ENCODE results near the gene GOLPH3.
A peak's percentile ranks its signal among the peaks of the same experiment; 100 is the strongest.

GOLPH3 gene

DNA sequence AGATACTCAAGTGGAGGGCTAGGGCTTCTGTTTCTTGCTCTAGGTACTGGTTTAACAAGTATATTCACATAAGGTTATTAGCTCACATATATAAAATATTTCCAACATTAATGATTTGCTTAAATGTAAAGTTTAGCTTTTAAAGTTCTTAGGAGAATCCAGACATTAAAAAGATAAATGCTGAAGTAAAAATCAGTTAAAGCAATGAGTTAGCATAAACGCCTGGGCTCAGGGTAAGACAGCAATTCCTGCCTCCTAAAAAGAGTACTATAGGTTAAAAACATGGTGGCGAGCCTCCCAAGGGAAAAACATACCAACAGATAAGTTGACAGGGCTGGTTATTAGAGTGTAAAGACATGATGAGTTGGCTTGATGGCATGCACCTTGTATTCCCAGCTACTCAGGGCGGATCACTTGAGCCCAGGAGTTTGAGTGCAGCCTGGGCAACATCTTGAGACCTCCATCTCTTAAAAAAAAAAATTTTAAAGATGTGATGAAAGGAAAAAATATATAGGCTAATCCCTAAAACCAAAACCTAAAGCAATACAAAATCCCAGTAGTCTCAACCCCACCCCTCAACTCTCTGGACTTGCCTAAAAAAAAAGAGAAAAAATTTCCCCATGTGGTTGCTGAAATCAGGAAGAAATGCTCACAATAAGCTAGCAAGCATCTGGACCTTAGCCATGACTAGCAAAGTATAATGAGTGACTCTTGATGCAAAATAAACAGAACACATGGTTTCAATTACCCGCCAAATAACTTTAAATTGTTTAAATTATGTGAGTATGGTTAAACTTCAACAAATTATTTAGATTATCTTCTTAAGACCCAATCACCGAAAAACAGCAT is 3.6 kb downstream of the GOLPH3 start:
- peak; percentile 43 for FAIRE-seq

DNA sequence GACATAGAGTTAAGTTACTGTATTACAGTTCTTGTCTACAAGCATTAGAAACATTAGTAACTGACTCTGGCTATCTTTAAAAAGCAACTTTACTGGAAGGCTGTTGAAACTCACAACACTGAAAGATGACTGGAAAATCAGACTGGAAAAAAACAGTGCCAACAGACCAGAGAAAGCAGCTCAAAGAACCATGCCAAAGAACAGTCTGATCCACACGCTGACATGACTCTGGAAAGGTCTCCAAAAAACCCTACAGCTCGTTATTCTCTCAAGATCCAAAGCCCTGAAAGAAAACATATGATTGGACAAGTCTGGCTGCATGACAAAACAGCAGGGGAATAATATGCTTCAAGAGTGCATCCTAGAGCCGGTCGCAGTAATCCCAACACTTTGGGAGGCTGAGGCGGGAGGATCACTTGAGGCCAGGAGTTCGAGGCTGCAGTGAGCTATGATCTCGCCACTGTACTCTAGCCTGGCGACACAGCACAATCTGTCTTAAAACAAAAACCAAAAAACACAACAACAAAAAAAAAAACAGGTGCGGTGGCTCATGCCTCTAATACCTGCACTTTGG is 5.6 kb downstream of the GOLPH3 start:
- no peak for FAIRE-seq

- no peak for FAIRE-seq
These were observed 8.5 kb downstream of the GOLPH3 start for GRCh38 chr5:32165597-32165996.

DNA sequence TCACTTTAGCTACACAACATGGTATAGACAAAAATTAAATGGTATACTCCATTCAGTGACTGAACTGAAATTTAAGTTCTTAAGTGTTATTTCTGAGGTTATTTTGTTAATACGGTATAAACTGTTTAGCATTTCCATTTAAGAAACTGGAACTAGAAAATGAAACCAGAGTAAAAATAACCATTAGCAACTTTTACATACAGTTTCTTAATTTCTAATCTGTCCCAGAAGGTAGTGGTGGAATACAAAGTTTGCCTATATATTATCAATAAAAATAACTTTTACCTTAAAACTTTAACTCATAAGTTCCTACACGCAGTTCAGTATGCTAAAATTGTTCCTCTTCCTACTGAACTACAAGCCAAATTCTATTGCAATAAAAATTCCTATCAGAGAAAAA is 10.3 kb downstream of the GOLPH3 start:
- no peak for FAIRE-seq

- no peak for FAIRE-seq
These were observed 11.1 kb downstream of the GOLPH3 start for GRCh38 chr5:32163053-32163452.

DNA sequence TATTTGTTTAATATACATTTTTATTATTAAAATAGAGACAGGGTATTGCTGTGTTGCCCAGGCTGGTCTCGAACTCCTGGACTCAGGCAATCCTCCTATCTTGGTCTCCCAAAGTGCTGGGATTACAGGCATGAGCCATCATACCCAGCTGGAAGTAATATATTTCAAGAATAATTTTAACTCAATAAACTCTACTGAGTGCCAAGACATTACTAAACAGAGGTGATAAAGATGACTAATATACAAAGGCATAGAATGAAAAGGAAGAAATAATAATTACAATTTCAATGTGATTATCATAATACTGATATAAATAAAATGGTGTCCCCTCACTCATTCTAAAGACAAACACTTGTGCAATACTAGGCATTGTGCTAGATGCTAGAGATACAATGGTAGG is 13.9 kb downstream of the GOLPH3 start:
- no peak for FAIRE-seq

DNA sequence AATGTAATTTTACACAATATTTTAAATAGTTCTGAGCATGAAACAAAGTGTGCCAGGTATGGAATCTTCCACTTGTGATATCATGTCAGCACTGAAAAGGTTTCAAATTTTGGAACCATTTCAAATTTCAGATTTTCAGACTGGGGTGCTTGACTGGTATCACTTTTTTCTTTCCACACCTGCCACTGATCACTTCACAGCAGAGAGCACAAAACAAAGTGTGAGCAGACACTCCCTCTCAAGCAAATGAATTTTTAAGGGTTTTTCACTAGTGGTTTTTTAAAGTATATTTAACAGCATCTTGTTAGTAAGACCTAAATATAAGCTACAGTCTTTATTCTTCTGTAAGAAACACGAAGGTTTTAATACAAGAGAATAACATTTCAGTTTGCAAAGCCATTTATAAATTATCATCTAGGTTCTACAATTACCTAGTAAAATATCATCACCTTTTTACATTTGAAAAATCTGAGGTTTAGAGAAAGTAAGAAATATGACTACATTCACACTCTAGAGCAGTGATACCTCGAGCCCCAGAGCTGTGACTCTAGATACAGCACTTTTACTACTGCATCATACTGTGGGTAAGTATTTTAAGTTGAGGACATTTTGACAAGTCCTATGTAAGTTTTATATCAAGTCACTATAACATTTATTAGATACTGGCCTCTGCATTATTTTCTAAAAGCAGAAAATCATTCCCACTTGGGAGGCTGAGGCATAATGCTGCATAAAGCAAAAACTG is 14.6 kb downstream of the GOLPH3 start:
- FAIRE-seq: no peak

GRCh38 chr5:32158679-32158975 is 15.5 kb downstream of the GOLPH3 start:
- FAIRE-seq: no peak

GRCh38 chr5:32157078-32157477 is 17.0 kb downstream of the GOLPH3 start:
- FAIRE-seq: no peak

DNA sequence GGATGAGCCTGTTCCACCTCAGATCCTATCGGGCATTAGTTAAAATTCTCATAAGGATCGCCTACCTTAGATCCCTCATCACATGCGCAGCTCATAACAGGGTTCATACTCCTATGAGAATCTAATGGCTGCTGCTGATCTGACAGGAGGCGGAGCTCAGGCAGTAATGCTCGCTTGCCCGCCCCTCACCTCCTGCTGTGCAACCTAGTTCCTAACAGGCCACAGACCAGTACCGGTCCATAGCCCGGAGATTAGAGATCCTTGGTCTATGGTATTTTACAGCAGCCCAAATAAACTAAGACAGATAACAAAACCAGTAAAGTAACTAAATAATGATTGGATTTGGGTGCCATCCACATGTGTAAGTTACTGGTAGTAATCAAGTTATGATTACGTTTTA is 17.5 kb downstream of the GOLPH3 start:
- no peak for FAIRE-seq

DNA sequence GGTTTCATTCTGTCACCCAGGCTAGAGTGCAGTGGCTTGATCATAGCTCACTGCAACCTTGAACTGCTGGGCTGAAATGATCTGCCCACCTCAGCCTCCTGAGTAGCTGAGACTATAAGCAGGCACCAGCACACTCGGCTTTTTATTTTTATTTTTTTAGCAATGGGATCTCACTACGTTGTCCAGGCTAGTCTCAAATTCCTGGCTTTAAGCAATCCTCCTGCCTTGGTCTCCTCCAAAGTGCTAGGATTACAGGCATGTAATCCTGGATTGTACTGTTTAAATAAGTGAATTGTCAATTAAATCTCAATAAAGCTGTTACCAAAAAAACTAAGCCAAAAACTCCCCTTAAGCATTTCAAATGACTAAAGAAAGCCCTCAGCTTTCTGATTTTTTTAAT is 18.9 kb downstream of the GOLPH3 start:
- no peak for FAIRE-seq

- no peak for FAIRE-seq
These were observed 20.4 kb downstream of the GOLPH3 start for GRCh38 chr5:32153723-32154122.

- no peak for FAIRE-seq
These were observed 22.9 kb downstream of the GOLPH3 start for GRCh38 chr5:32151198-32151597.

- no peak for FAIRE-seq
These were observed 23.8 kb downstream of the GOLPH3 start for GRCh38 chr5:32150366-32150765.

GRCh38 chr5:32147959-32148358 is 26.2 kb downstream of the GOLPH3 start:
- FAIRE-seq: no peak

DNA sequence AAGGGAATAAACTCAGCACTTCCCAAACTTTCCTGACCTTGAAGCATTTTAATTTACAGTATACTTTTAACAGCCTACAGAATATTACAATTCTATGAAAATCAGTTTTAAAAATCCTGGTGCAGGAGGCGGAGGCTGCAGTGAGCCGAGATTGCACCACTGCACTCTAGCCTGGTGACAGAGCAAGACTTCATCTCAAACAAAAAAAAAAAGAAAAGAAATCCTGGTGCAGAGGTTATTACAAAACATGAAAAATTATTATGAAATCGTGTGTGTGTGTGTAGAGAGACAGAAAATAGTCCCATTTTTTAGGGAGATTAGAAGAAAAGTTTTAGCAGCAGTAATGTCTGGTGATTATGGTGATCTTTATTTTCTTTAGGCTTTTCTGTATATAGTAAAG is 26.9 kb downstream of the GOLPH3 start:
- FAIRE-seq: no peak

DNA sequence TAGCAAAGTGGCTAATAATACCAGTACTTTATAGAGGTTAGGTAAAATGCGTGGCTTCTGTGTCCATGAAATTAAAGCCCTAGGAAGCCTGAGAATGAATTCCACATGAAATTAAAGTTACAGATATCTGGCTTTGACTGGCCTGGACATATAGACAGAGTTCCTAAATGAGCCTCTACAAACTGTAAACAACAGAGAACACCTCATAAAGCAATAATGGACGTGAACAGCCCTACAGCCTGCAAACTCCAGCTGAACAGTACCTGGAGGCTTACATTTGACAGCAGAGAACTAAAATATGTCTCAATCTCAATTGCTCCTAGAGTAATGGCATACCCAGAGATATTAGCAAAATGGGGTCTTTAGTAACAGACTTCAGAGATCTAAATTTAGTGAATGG is 28.7 kb downstream of the GOLPH3 start:
- no peak for FAIRE-seq

DNA sequence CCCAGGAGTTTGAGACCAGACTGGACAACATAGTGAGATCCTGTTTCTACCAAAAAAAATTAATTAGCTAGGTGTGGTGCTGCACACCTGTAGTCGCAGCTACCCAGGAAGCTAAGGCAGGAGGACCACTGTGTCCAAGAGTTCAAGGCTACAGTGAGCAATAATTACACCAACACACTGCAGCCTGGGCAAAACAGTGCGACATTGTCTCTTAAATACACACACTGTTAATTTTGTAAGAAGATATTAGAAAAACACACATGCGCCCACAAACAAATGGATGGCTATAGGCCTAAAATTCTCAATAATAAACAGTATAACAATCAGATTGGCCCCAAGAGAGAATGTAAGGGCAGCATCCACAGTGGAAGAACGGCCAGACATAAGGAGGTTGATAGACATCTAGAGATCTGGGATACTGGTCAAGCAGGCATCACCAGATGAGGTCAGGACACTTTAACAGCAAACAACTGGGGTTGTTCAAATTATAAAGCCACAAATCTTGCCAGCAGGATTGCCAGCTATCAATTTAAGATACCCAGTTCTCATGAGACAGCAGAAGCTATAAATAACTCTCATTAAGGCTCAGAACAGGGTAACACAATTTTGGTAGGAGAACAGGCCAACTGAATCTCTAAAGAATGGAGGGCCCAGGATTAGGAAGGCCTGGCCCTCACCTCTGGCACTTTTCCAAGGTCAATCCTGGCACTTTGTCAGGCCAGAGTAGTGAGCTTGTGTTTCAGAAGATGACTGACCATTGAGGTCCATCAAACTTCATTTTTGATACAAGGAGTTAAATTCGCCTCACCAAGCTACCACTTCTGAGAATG is 29.5 kb downstream of the GOLPH3 start:
- FAIRE-seq: no peak

GRCh38 chr5:32143617-32144377 is 30.3 kb downstream of the GOLPH3 start:
- no peak for FAIRE-seq

GRCh38 chr5:32138839-32139493 is 35.2 kb downstream of the GOLPH3 start:
- no peak for FAIRE-seq

DNA sequence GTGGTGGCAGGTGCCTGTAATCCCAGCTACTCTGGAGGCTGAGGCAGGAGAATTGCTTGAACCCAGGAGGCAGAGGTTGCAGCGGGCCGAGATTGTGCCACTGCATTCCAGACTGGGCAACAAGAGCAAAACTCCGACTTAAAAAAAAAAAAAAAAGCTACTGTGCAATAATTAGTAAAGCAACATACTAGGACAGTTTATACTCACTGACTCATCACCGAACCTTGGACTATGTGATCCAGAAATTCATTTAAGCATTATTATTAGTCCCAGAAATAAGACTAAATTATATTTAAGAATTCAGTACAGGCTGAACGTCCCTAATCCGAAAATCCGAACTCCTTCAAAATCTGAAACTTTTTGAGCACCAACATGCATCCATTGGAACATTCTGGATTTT is 37.8 kb downstream of the GOLPH3 start:
- FAIRE-seq: no peak

GRCh38 chr5:32135086-32135485 is 39.0 kb downstream of the GOLPH3 start:
- FAIRE-seq: no peak
